Peyer's patch (tissue), 4 donors: ENCODE measurements around the gene PSMD4.

Source experiments
- POLR2A ChIP-seq, 2 donors: fragments of 450-650 bp; IDR thresholded peaks; one replicate each; pipeline ENCODE4 v1.5.1; 2017; ENCODE audit warnings: antibody characterized with exemption in 2 of 2, mild to moderate bottlenecking in 2 of 2, moderate library complexity in 2 of 2
- TF ChIP-seq, protein P1 (sequence below), 6 experiments: fragments of 450-650 bp in 4 of 6; fragments of 200-600 bp in 2 of 6; sonication (generic) in 1 of 6; IDR thresholded peaks; one replicate each; pipeline ENCODE4 v1.5.1; 2017 to 2019; ENCODE audit warnings: antibody characterized with exemption in 6 of 6, mild to moderate bottlenecking in 3 of 6, moderate library complexity in 1 of 6

DNA sequence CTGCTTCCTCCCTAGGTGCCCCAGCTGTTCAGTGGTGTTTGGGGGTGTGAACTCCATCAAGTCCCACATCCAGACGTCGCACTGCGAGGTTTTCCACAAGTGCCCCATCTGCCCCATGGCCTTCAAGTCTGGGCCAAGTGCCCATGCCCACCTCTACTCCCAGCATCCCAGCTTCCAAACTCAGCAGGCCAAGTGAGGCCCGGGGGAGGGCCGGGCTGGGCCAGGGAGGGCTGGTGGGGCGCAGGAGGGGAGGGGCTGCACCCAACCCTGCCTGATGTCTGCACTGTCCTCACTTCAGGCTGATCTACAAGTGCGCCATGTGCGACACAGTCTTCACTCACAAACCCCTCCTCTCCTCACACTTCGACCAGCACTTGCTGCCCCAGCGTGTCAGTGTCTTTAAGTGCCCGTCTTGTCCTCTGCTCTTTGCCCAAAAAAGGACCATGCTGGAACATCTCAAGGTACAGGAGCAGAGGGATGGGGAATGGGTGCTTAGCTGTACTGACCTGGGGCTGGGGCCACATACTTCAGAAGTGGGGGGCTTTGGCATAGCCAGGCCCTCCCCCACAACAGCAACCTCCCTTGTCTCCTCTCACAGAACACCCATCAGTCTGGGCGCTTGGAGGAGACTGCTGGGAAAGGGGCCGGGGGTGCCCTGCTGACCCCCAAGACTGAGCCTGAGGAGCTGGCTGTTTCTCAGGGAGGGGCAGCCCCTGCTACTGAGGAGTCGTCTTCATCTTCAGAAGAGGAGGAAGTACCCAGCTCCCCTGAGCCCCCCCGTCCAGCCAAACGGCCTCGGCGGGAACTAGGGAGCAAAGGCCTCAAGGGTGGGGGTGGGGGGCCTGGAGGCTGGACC lies 34.8 kb downstream of the PSMD4 start:
- TF ChIP-seq, protein P1, sequence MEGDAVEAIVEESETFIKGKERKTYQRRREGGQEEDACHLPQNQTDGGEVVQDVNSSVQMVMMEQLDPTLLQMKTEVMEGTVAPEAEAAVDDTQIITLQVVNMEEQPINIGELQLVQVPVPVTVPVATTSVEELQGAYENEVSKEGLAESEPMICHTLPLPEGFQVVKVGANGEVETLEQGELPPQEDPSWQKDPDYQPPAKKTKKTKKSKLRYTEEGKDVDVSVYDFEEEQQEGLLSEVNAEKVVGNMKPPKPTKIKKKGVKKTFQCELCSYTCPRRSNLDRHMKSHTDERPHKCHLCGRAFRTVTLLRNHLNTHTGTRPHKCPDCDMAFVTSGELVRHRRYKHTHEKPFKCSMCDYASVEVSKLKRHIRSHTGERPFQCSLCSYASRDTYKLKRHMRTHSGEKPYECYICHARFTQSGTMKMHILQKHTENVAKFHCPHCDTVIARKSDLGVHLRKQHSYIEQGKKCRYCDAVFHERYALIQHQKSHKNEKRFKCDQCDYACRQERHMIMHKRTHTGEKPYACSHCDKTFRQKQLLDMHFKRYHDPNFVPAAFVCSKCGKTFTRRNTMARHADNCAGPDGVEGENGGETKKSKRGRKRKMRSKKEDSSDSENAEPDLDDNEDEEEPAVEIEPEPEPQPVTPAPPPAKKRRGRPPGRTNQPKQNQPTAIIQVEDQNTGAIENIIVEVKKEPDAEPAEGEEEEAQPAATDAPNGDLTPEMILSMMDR (IDR thresholded peaks at IDR 0.05): no peak
- no peak for TF ChIP-seq POLR2A (IDR thresholded peaks at IDR 0.05)
